HepG2 (cell line): ENCODE measurements around the gene SERINC5. TPM values are rescaled to one million over a fixed set of nuclear protein-coding genes. Genes with fewer than 3 reads are reported as not detected.
A peak's percentile ranks its signal among the peaks of the same experiment; 100 is the strongest.

ENCODE experiments used
- EP300 ChIP-seq, 3 experiments: sonication (generic) in 1 of 3; formaldehyde crosslinking in 1 of 3; IDR thresholded peaks; 2 replicates each; pipeline versions ENCODE4 v1.5.1 to v1.6.1; 2011 to 2020; ENCODE audit warnings: low read depth in 2 of 3, low read length in 2 of 3, borderline replicate concordance in 1 of 3, improper control_type of control experiment in 1 of 3, mild to moderate bottlenecking in 1 of 3, missing genetic modification reagents in 1 of 3, moderate library complexity in 1 of 3
- FIP1L1 ChIP-seq: fragments of 200-400 bp; formaldehyde crosslinking; IDR thresholded peaks from 2 replicates; pipeline ENCODE4 v1.6.1; 2018; ENCODE audit warnings: low read depth, mild to moderate bottlenecking, low read length, moderate library complexity, borderline replicate concordance; ENCODE audit not compliant: insufficient read depth
- HDAC2 ChIP-seq: sonication (generic); formaldehyde crosslinking; IDR thresholded peaks from 2 replicates; pipeline ENCODE4 v1.4.0; 2020; ENCODE audit warnings: missing genetic modification reagents
- KDM6A ChIP-seq: IDR thresholded peaks from 2 replicates; pipeline ENCODE4 v1.6.1; 2016; ENCODE audit warnings: low read depth
- MED13 ChIP-seq: sonication (generic); formaldehyde crosslinking; IDR thresholded peaks from 2 replicates; pipeline ENCODE4 v1.5.0; 2020; ENCODE audit warnings: missing genetic modification reagents
- MTA1 ChIP-seq: sonication (generic); formaldehyde crosslinking; IDR thresholded peaks from 2 replicates; pipeline ENCODE4 v1.4.0; 2020; ENCODE audit warnings: missing genetic modification reagents, mild to moderate bottlenecking, borderline replicate concordance
- PHF21A ChIP-seq: sonication (generic); formaldehyde crosslinking; IDR thresholded peaks from 2 replicates; pipeline ENCODE4 v1.5.0; 2020; ENCODE audit warnings: mild to moderate bottlenecking, missing genetic modification reagents
- RARA ChIP-seq: IDR thresholded peaks from 2 replicates; pipeline ENCODE4 v1.6.1; 2016; ENCODE audit warnings: missing genetic modification reagents, missing compliant biosample characterization
- SMC3 ChIP-seq: IDR thresholded peaks from 2 replicates; pipeline ENCODE4 v1.6.1; 2011; ENCODE audit warnings: low read length, improper control_type of control experiment
- TOPORS ChIP-seq: sonication (generic); formaldehyde crosslinking; IDR thresholded peaks from 2 replicates; pipeline ENCODE4 v1.8.0; 2023; ENCODE audit warnings: mild to moderate bottlenecking, missing genetic modification reagents
- ZNF430 ChIP-seq: sonication (generic); formaldehyde crosslinking; IDR thresholded peaks from 2 replicates; pipeline ENCODE4 v1.9.0; 2021; ENCODE audit warnings: mild to moderate bottlenecking, missing genetic modification reagents
- ZNF605 ChIP-seq: sonication (generic); formaldehyde crosslinking; IDR thresholded peaks from 2 replicates; pipeline ENCODE4 v1.8.0; 2022; ENCODE audit warnings: mild to moderate bottlenecking, missing genetic modification reagents
- ZNF747 ChIP-seq: sonication (generic); formaldehyde crosslinking; IDR thresholded peaks from 2 replicates; pipeline ENCODE4 v1.8.1; 2023; ENCODE audit warnings: missing genetic modification reagents, mild to moderate bottlenecking, borderline replicate concordance
- ZNF777 ChIP-seq: sonication (generic); formaldehyde crosslinking; IDR thresholded peaks from 2 replicates; pipeline ENCODE4 v1.4.0; 2020; ENCODE audit warnings: missing genetic modification reagents
- ZNF792 ChIP-seq: IDR thresholded peaks from 2 replicates; pipeline ENCODE4 v1.6.1; 2016
- polyA plus RNA-seq, 8 experiments: library from polyadenylated mRNA; depleted of rRNA in 3 of 8; stranded (reverse) in 7 of 8; unstranded in 1 of 8; fragments of >200 nt; fragmentation: Illumina TruSeq in 4 of 8; extraction: Trizol in 4 of 8; gene quantifications; 2 replicates each; pipeline versions ENCODE4 v1.2.1 to v1.2.3, GENCODE V29; 2011 to 2016; ENCODE audit warnings: low read depth in 4 of 8, missing spikeins in 1 of 8, mixed read lengths in 1 of 8; ENCODE audit not compliant: insufficient read depth in 1 of 8
- total RNA-seq, 5 experiments: library from RNA; depleted of rRNA; stranded (reverse); fragments of >200 nt; fragmentation: Illumina TruSeq; extraction: Trizol; gene quantifications; 2 replicates each; pipeline ENCODE4 v1.2.3, GENCODE V29; 2016; ENCODE audit warnings: low read depth in 1 of 5
- TF ChIP-seq, protein P1 (sequence below): sonication (generic); formaldehyde crosslinking; IDR thresholded peaks from 2 replicates; pipeline ENCODE4 v1.8.0; 2022; ENCODE audit warnings: missing genetic modification reagents, mild to moderate bottlenecking, moderate library complexity, borderline replicate concordance
- TF ChIP-seq, protein P2 (sequence below): sonication (generic); formaldehyde crosslinking; IDR thresholded peaks from 2 replicates; pipeline ENCODE4 v1.4.0; 2020; ENCODE audit warnings: missing genetic modification reagents
- TF ChIP-seq, protein P3 (sequence below): sonication (generic); formaldehyde crosslinking; IDR thresholded peaks from 2 replicates; pipeline ENCODE4 v1.4.0; 2020; ENCODE audit warnings: missing genetic modification reagents, borderline replicate concordance
- TF ChIP-seq, protein P4 (sequence below): IDR thresholded peaks from 2 replicates; pipeline ENCODE4 v1.6.1; 2016

SERINC5 gene
- total and polyA plus RNA-seq, 2 of the 13 experiments (the other 11 are each of a cell fraction or from before 2014, with no cell fraction given) = 17.3 to 22.8 TPM

GRCh38 chr5:80204808-80205614 is 50.8 kb downstream of the SERINC5 start (continued):
- TF ChIP-seq ZNF430 (CRISPR knock-in tag) (peak; percentile 49; the same call in 1 of the 2 replicates), MED13 (CRISPR knock-in tag) (peak; percentile 21; the same call in 1 of the 2 replicates), TOPORS (peak; percentile 67; the same call in 1 of the 2 replicates), EP300 (IDR thresholded peaks at IDR 0.05; ENCODE audit: low read depth in 2 of 2, low read length in 2 of 2) (peak in 1 of 2 experiments; percentile 91; a peak in 3 of 4 replicates), EP300 (CRISPR knock-in tag; IDR thresholded peaks at IDR 0.05; ENCODE audit: borderline replicate concordance) (peak; percentile 77; the same call in 1 of the 2 replicates), ZNF605 (CRISPR knock-in tag) (peak; percentile 81), RARA (CRISPR knock-in tag) (peak; percentile 70), SMC3 (peak; percentile 51; the same call in 1 of the 2 replicates), HDAC2 (CRISPR knock-in tag) (peak; percentile 98), ZNF777 (no peak), KDM6A (CRISPR knock-in tag) (peak; percentile 57; the same call in 1 of the 2 replicates), MTA1 (CRISPR knock-in tag) (peak; percentile 72), FIP1L1 (no peak), ZNF747 (CRISPR knock-in tag) (peak; percentile 20; the same call in 1 of the 2 replicates), ZNF792 (CRISPR knock-in tag) (peak; percentile 73; the same call in 1 of the 2 replicates), PHF21A (CRISPR knock-in tag) (peak; percentile 90)
- TF ChIP-seq, protein P1, sequence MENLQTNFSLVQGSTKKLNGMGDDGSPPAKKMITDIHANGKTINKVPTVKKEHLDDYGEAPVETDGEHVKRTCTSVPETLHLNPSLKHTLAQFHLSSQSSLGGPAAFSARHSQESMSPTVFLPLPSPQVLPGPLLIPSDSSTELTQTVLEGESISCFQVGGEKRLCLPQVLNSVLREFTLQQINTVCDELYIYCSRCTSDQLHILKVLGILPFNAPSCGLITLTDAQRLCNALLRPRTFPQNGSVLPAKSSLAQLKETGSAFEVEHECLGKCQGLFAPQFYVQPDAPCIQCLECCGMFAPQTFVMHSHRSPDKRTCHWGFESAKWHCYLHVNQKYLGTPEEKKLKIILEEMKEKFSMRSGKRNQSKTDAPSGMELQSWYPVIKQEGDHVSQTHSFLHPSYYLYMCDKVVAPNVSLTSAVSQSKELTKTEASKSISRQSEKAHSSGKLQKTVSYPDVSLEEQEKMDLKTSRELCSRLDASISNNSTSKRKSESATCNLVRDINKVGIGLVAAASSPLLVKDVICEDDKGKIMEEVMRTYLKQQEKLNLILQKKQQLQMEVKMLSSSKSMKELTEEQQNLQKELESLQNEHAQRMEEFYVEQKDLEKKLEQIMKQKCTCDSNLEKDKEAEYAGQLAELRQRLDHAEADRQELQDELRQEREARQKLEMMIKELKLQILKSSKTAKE (CRISPR knock-in tag) = peak; percentile 91
- TF ChIP-seq, protein P2, sequence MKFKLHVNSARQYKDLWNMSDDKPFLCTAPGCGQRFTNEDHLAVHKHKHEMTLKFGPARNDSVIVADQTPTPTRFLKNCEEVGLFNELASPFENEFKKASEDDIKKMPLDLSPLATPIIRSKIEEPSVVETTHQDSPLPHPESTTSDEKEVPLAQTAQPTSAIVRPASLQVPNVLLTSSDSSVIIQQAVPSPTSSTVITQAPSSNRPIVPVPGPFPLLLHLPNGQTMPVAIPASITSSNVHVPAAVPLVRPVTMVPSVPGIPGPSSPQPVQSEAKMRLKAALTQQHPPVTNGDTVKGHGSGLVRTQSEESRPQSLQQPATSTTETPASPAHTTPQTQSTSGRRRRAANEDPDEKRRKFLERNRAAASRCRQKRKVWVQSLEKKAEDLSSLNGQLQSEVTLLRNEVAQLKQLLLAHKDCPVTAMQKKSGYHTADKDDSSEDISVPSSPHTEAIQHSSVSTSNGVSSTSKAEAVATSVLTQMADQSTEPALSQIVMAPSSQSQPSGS (CRISPR knock-in tag) = peak; percentile 83
- TF ChIP-seq, protein P3, sequence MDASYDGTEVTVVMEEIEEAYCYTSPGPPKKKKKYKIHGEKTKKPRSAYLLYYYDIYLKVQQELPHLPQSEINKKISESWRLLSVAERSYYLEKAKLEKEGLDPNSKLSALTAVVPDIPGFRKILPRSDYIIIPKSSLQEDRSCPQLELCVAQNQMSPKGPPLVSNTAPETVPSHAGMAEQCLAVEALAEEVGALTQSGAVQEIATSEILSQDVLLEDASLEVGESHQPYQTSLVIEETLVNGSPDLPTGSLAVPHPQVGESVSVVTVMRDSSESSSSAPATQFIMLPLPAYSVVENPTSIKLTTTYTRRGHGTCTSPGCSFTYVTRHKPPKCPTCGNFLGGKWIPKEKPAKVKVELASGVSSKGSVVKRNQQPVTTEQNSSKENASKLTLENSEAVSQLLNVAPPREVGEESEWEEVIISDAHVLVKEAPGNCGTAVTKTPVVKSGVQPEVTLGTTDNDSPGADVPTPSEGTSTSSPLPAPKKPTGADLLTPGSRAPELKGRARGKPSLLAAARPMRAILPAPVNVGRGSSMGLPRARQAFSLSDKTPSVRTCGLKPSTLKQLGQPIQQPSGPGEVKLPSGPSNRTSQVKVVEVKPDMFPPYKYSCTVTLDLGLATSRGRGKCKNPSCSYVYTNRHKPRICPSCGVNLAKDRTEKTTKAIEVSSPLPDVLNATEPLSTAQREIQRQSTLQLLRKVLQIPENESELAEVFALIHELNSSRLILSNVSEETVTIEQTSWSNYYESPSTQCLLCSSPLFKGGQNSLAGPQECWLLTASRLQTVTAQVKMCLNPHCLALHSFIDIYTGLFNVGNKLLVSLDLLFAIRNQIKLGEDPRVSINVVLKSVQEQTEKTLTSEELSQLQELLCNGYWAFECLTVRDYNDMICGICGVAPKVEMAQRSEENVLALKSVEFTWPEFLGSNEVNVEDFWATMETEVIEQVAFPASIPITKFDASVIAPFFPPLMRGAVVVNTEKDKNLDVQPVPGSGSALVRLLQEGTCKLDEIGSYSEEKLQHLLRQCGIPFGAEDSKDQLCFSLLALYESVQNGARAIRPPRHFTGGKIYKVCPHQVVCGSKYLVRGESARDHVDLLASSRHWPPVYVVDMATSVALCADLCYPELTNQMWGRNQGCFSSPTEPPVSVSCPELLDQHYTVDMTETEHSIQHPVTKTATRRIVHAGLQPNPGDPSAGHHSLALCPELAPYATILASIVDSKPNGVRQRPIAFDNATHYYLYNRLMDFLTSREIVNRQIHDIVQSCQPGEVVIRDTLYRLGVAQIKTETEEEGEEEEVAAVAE (CRISPR knock-in tag) = no peak; the same call in 1 of the 2 replicates
- TF ChIP-seq, protein P4, sequence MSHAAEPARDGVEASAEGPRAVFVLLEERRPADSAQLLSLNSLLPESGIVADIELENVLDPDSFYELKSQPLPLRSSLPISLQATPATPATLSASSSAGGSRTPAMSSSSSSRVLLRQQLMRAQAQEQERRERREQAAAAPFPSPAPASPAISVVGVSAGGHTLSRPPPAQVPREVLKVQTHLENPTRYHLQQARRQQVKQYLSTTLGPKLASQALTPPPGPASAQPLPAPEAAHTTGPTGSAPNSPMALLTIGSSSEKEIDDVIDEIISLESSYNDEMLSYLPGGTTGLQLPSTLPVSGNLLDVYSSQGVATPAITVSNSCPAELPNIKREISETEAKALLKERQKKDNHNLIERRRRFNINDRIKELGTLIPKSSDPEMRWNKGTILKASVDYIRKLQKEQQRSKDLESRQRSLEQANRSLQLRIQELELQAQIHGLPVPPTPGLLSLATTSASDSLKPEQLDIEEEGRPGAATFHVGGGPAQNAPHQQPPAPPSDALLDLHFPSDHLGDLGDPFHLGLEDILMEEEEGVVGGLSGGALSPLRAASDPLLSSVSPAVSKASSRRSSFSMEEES (CRISPR knock-in tag) = peak; percentile 42; the same call in 1 of the 2 replicates
